Neuronal stem cell (in vitro differentiated cells): ENCODE results near the gene FKBP4.

Source experiments
- DNase-seq: peaks from one replicate; pipeline ENCODE4 v3.0.0-alpha.2; 2013; ENCODE audit warnings: low spot score
- H2AFZ ChIP-seq: one replicate; pipeline ENCODE4 v1.6.1; 2013; ENCODE audit warnings: mild to moderate bottlenecking, low read length, inconsistent platforms
- H2AK5ac ChIP-seq: 2 replicates; pipeline ENCODE4 v1.6.1; 2013; ENCODE audit warnings: low read depth, mild to moderate bottlenecking, inconsistent platforms, low read length, moderate library complexity, mixed read lengths
- H2BK120ac ChIP-seq: 2 replicates; pipeline ENCODE4 v1.6.1; 2013; ENCODE audit warnings: low read depth, mild to moderate bottlenecking, inconsistent platforms, low read length, moderate library complexity, mixed read lengths
- H2BK12ac ChIP-seq: one replicate; pipeline ENCODE4 v1.6.1; 2013; ENCODE audit warnings: low read length, inconsistent platforms
- H2BK15ac ChIP-seq: 2 replicates; pipeline ENCODE4 v1.6.1; 2013; ENCODE audit warnings: mild to moderate bottlenecking, low read length, inconsistent platforms, mixed read lengths
- H2BK5ac ChIP-seq: one replicate; pipeline ENCODE4 v1.6.1; 2013; ENCODE audit warnings: inconsistent platforms, mild to moderate bottlenecking, low read length, moderate library complexity
- H3K14ac ChIP-seq: one replicate; pipeline ENCODE4 v1.6.1; 2013; ENCODE audit warnings: low read length, inconsistent platforms
- H3K18ac ChIP-seq: 2 replicates; pipeline ENCODE4 v1.6.1; 2013; ENCODE audit warnings: low read length, inconsistent platforms
- H3K23ac ChIP-seq: 2 replicates; pipeline ENCODE4 v1.6.1; 2013; ENCODE audit warnings: low read depth, mild to moderate bottlenecking, mixed read lengths, low read length, inconsistent platforms; ENCODE audit not compliant: poor library complexity
- H3K27ac ChIP-seq: replicated peaks from 3 replicates; pipeline ENCODE4 v1.5.1; 2013; ENCODE audit warnings: low read length, inconsistent platforms
- H3K27me3 ChIP-seq, 3 experiments: 2 replicates each; pipeline ENCODE4 v1.6.1; 2013; ENCODE audit warnings: low read length in 3 of 3, mild to moderate bottlenecking in 2 of 3, inconsistent platforms in 1 of 3, low read depth in 1 of 3, mixed read lengths in 1 of 3, moderate library complexity in 1 of 3; ENCODE audit not compliant: control insufficient read depth in 3 of 3, insufficient read depth in 3 of 3
- H3K36me3 ChIP-seq, 2 donors: replicated peaks in 1 of 2; 2 replicates each; pipeline ENCODE4 v1.6.1; 2013; ENCODE audit warnings: low read length in 2 of 2; ENCODE audit not compliant: control insufficient read depth in 2 of 2, insufficient read depth in 2 of 2
- H3K4ac ChIP-seq: 2 replicates; pipeline ENCODE4 v1.6.1; 2013; ENCODE audit warnings: inconsistent platforms, mild to moderate bottlenecking, low read length, moderate library complexity
- H3K4me1 ChIP-seq, 2 donors: 1 replicate in 1 of 2; 2 replicates in 1 of 2; pipeline ENCODE4 v1.6.1; 2013; ENCODE audit warnings: low read length in 2 of 2, low read depth in 1 of 2; ENCODE audit not compliant: control insufficient read depth in 2 of 2, insufficient read depth in 1 of 2
- H3K4me2 ChIP-seq: one replicate; pipeline ENCODE4 v1.6.1; 2013; ENCODE audit warnings: mild to moderate bottlenecking, low read length, inconsistent platforms; ENCODE audit not compliant: insufficient read depth, poor library complexity, severe bottlenecking
- H3K4me3 ChIP-seq, 2 donors: 2 replicates each; pipeline ENCODE4 v1.5.1; 2013; ENCODE audit warnings: low read length in 2 of 2, mild to moderate bottlenecking in 2 of 2, inconsistent platforms in 1 of 2, moderate library complexity in 1 of 2
- H3K79me1 ChIP-seq: one replicate; pipeline ENCODE4 v1.6.1; 2013; ENCODE audit warnings: low read depth, mild to moderate bottlenecking, inconsistent platforms, low read length, moderate library complexity
- H3K9ac ChIP-seq: one replicate; pipeline ENCODE4 v1.6.1; 2013; ENCODE audit warnings: mild to moderate bottlenecking, low read depth, low read length, inconsistent platforms; ENCODE audit not compliant: poor library complexity
- H3K9me3 ChIP-seq, 2 donors: replicated peaks in 1 of 2; 2 replicates each; pipeline versions ENCODE3 to v1.6.1; 2013; ENCODE audit warnings: low read length in 2 of 2, mild to moderate bottlenecking in 2 of 2, inconsistent platforms in 1 of 2, low read depth in 1 of 2, mixed read lengths in 1 of 2, moderate library complexity in 1 of 2; ENCODE audit not compliant: control insufficient read depth in 2 of 2, insufficient read depth in 1 of 2
- H4K8ac ChIP-seq: one replicate; pipeline ENCODE4 v1.6.1; 2013; ENCODE audit warnings: low read depth, mild to moderate bottlenecking, inconsistent platforms, low read length, moderate library complexity
- H4K91ac ChIP-seq: one replicate; pipeline ENCODE4 v1.6.1; 2013; ENCODE audit warnings: low read length, low read depth, mild to moderate bottlenecking, inconsistent platforms; ENCODE audit not compliant: poor library complexity
- WGBS, 2 donors: extraction: QIAGEN DNeasy Blood & Tissue Kit; methylation state at CpG; one replicate each; pipeline ENCODE4 v1.1.7; 2013; ENCODE audit warnings: missing lambda C conversion rate in 2 of 2, mixed read lengths in 1 of 2; ENCODE audit not compliant: insufficient read length in 2 of 2, insufficient replicate concordance in 1 of 2; ENCODE audit errors: extremely low coverage in 2 of 2; 5-methylcytosine and 5-hydroxymethylcytosine counted together

Gene FKBP4

GRCh38 chr12:2776129-2776806, 18.5 kb upstream of the FKBP4 start:
- no peak overlapping the region for H2BK15ac ChIP-seq
- no peak overlapping the region for H4K8ac ChIP-seq
- H3K4me1 ChIP-seq = peaks cover 0 to 11% of the 10 kb centered on the region in 2 donors
- no peak overlapping the region for H3K4ac ChIP-seq
- H3K36me3 ChIP-seq = no peaks in the 10 kb centered on the region
- H4K91ac ChIP-seq = no peak overlapping the region
- no peaks in the 10 kb centered on the region for H3K79me1 ChIP-seq
- no peak overlapping the region for H3K9ac ChIP-seq
- H3K4me3 ChIP-seq = no peak overlapping the region
- DNase-seq = no peak
- H3K27ac ChIP-seq = no peak overlapping the region
- no CpG with 5 or more reads among the region's 20 CpGs for WGBS, 2 donors
- no peak overlapping the region for H3K23ac ChIP-seq
- H3K18ac ChIP-seq = no peak overlapping the region
- no peak overlapping the region for H2BK12ac ChIP-seq
- no peak overlapping the region for H2AFZ ChIP-seq
- H3K14ac ChIP-seq = peak overlapping the region; percentile 14
- no peak overlapping the region for H2BK5ac ChIP-seq
- H3K9me3 ChIP-seq = no peaks in the 10 kb centered on the region
- H3K27me3 ChIP-seq = peaks cover 0 to 50% (median 2%) of the 10 kb centered on the region in 3 experiments
- H3K4me2 ChIP-seq = no peak overlapping the region
- no peak overlapping the region for H2BK120ac ChIP-seq
- no peak overlapping the region for H2AK5ac ChIP-seq

DNA sequence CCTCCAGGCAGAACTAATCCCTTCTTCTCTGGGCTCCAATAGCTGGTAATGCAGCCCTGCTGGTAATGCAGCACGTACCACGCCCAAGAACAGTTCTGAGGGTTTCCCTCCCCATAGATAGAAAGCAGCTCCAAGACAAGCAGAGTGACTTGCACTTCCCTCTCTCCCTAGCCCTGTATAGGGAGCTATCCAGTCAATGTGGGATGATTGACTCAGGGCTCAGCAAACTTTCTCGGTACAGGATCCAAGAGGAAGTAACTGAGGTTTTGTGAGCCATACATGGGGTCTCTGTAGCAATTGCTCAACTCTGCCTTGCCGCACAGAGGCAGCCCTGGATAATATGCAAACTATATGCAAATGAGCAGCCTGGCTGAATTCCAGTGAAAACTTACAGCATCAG, 15.5 kb upstream of the FKBP4 start:
- no peaks in the 10 kb centered on the region for H3K9me3 ChIP-seq
- H3K4ac ChIP-seq = no peak overlapping the region
- H3K27me3 ChIP-seq = peaks cover 0 to 52% (median 2%) of the 10 kb centered on the region in 3 experiments
- H4K8ac ChIP-seq = no peak overlapping the region
- no peak overlapping the region for H2BK120ac ChIP-seq
- H3K23ac ChIP-seq = no peak overlapping the region
- H3K36me3 ChIP-seq = no peaks in the 10 kb centered on the region
- no peak overlapping the region for H2BK12ac ChIP-seq
- no peak overlapping the region for H3K14ac ChIP-seq
- H3K4me2 ChIP-seq = no peak overlapping the region
- H2AK5ac ChIP-seq = no peak overlapping the region
- no peak overlapping the region for H3K18ac ChIP-seq
- peaks cover 2 to 11% of the 10 kb centered on the region in 2 donors for H3K4me1 ChIP-seq
- H4K91ac ChIP-seq = no peak overlapping the region
- H3K4me3 ChIP-seq = no peak overlapping the region
- H2BK15ac ChIP-seq = no peak overlapping the region
- no peak overlapping the region for H2BK5ac ChIP-seq
- no peak overlapping the region for H2AFZ ChIP-seq
- WGBS, 2 donors = no CpG with 5 or more reads among the region's 4 CpGs
- no peaks in the 10 kb centered on the region for H3K79me1 ChIP-seq
- DNase-seq = no peak
- H3K9ac ChIP-seq = no peak overlapping the region
- no peak overlapping the region for H3K27ac ChIP-seq

DNA sequence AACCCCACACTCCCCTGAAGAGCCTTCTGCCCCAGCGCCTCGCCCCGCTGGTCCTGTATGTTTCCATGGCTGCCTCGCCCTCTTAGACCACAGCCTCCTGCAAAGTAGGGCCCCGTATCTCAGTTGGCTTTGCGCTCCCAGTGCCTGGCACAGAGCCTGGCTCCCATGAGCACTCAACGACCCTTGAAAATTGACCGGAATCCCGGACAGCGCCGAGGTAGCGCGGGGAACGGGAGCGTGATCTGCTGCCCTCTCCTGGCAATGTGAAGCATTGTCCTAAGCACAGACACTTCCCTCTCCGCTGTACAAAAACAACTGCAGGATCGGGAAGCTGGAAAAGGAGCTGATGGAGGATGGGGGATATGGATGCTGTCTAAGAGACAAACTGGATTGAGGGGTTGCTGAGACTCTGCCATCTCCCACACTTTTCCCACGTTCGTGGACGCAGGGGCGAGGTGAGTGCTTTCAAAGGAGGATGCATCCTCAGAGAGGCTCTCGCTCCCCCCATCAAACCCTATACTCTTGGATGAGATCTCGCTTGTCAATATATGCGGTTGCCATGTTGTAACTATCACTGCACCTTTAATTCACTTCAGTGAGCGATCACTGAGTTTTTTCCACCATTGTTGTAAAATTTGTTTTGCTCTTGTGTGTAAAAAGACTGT, 10.7 kb upstream of the FKBP4 start:
- H3K9ac ChIP-seq = no peak overlapping the region
- no peak overlapping the region for H3K23ac ChIP-seq
- H2AFZ ChIP-seq = peak overlapping the region; percentile 27
- H2BK15ac ChIP-seq = no peak overlapping the region
- H3K4me2 ChIP-seq = no peak overlapping the region
- H3K79me1 ChIP-seq = no peaks in the 10 kb centered on the region
- H2AK5ac ChIP-seq = no peak overlapping the region
- H2BK12ac ChIP-seq = no peak overlapping the region
- no peak overlapping the region for H4K91ac ChIP-seq
- no peak overlapping the region for H3K14ac ChIP-seq
- peaks cover 0 to 2% of the 10 kb centered on the region in 2 donors for H3K4me1 ChIP-seq
- peaks cover 0 to 34% (median 5%) of the 10 kb centered on the region in 3 experiments for H3K27me3 ChIP-seq
- no peaks in the 10 kb centered on the region for H3K36me3 ChIP-seq
- no peak overlapping the region for H2BK120ac ChIP-seq
- no peak overlapping the region for H3K4ac ChIP-seq
- H3K18ac ChIP-seq = no peak overlapping the region
- DNase-seq = peak; percentile 56
- WGBS, 2 donors = no CpG with 5 or more reads among the region's 25 CpGs
- H3K27ac ChIP-seq = no peak overlapping the region
- H3K4me3 ChIP-seq = no peak overlapping the region
- H4K8ac ChIP-seq = no peak overlapping the region
- H2BK5ac ChIP-seq = no peak overlapping the region
- no peaks in the 10 kb centered on the region for H3K9me3 ChIP-seq

- no peak overlapping the region for H2AFZ ChIP-seq
- no peak overlapping the region for H2BK15ac ChIP-seq
- no CpG with 5 or more reads among the region's 5 CpGs for WGBS, 2 donors
- no peak overlapping the region for H3K14ac ChIP-seq
- no peak for DNase-seq
- no peak overlapping the region for H2AK5ac ChIP-seq
- peaks cover 0 to 2% of the 10 kb centered on the region in 2 donors for H3K4me1 ChIP-seq
- H2BK120ac ChIP-seq = no peak overlapping the region
- H2BK12ac ChIP-seq = no peak overlapping the region
- no peak overlapping the region for H3K4ac ChIP-seq
- no peaks in the 10 kb centered on the region for H3K9me3 ChIP-seq
- no peak overlapping the region for H3K9ac ChIP-seq
- no peak overlapping the region for H2BK5ac ChIP-seq
- H3K27ac ChIP-seq = no peak overlapping the region
- H3K18ac ChIP-seq = no peak overlapping the region
- H4K91ac ChIP-seq = no peak overlapping the region
- peaks cover 0 to 32% (median 5%) of the 10 kb centered on the region in 3 experiments for H3K27me3 ChIP-seq
- H3K4me2 ChIP-seq = no peak overlapping the region
- no peak overlapping the region for H3K23ac ChIP-seq
- H3K79me1 ChIP-seq = no peaks in the 10 kb centered on the region
- H3K36me3 ChIP-seq = no peaks in the 10 kb centered on the region
- no peak overlapping the region for H4K8ac ChIP-seq
- H3K4me3 ChIP-seq = no peak overlapping the region
Observed at GRCh38 chr12:2785017-2785416, 9.8 kb upstream of the FKBP4 start.
